Peyer's patch (tissue), 4 donors: ENCODE results near the gene KIF7. TPM values are rescaled to one million over a fixed set of nuclear protein-coding genes. Genes with fewer than 3 reads are reported as not detected.

Source experiments
- DNase-seq, 3 donors: peaks; one replicate each; pipeline ENCODE4 v3.0.0-alpha.2; 2017 to 2019
- H3K27ac ChIP-seq, 4 donors: fragments of 200-600 bp; sonication (generic); one replicate each; pipeline ENCODE4 v1.5.1; 2016 to 2019
- H3K27me3 ChIP-seq, 2 donors: fragments of 200-600 bp; sonication (generic); one replicate each; pipeline ENCODE4 v1.5.1; 2019
- H3K36me3 ChIP-seq, 3 donors: fragments of 200-600 bp; sonication (generic); one replicate each; pipeline ENCODE4 v1.5.1; 2016 to 2019
- H3K4me1 ChIP-seq, 4 donors: fragments of 200-600 bp; sonication (generic); one replicate each; pipeline ENCODE4 v1.5.1; 2016 to 2019
- H3K4me3 ChIP-seq, 4 donors: fragments of 200-600 bp; sonication (generic); 1 replicate in 3 of 4; 2 replicates in 1 of 4; pipeline ENCODE4 v1.5.1; 2016 to 2019; ENCODE audit warnings: mild to moderate bottlenecking in 1 of 4
- H3K9me3 ChIP-seq, 4 donors: fragments of 200-600 bp; sonication (generic); one replicate each; pipeline ENCODE4 v1.5.1; 2016 to 2019; ENCODE audit warnings: mild to moderate bottlenecking in 1 of 4
- POLR2A ChIP-seq, 2 donors: fragments of 450-650 bp; IDR thresholded peaks; one replicate each; pipeline ENCODE4 v1.5.1; 2017; ENCODE audit warnings: antibody characterized with exemption in 2 of 2, mild to moderate bottlenecking in 2 of 2, moderate library complexity in 2 of 2
- total RNA-seq, 4 donors: library from RNA; depleted of rRNA; stranded (reverse); fragments of >200 nt; gene quantifications; one replicate each; pipeline ENCODE4 v1.1.0, GENCODE V29; 2016
- TF ChIP-seq, protein P1 (sequence below), 6 experiments: fragments of 450-650 bp in 4 of 6; fragments of 200-600 bp in 2 of 6; sonication (generic) in 1 of 6; IDR thresholded peaks; one replicate each; pipeline ENCODE4 v1.5.1; 2017 to 2019; ENCODE audit warnings: antibody characterized with exemption in 6 of 6, mild to moderate bottlenecking in 3 of 6, moderate library complexity in 1 of 6

KIF7 gene
- total RNA-seq, 4 donors from 2014 or later: 1.1 to 13.2 (median 2.3) TPM

- peak in 1 of 3 donors; percentile 28 for DNase-seq
- H3K4me3 ChIP-seq: no peak overlapping the region
- peaks cover 0 to 17% (median 6%) of the 10 kb centered on the region in 4 donors for H3K4me1 ChIP-seq
- H3K9me3 ChIP-seq: no peaks in the 10 kb centered on the region
- H3K36me3 ChIP-seq: no peaks in the 10 kb centered on the region
- peaks cover 0 to 7% of the 10 kb centered on the region in 2 donors for H3K27me3 ChIP-seq
- TF ChIP-seq, protein P1, sequence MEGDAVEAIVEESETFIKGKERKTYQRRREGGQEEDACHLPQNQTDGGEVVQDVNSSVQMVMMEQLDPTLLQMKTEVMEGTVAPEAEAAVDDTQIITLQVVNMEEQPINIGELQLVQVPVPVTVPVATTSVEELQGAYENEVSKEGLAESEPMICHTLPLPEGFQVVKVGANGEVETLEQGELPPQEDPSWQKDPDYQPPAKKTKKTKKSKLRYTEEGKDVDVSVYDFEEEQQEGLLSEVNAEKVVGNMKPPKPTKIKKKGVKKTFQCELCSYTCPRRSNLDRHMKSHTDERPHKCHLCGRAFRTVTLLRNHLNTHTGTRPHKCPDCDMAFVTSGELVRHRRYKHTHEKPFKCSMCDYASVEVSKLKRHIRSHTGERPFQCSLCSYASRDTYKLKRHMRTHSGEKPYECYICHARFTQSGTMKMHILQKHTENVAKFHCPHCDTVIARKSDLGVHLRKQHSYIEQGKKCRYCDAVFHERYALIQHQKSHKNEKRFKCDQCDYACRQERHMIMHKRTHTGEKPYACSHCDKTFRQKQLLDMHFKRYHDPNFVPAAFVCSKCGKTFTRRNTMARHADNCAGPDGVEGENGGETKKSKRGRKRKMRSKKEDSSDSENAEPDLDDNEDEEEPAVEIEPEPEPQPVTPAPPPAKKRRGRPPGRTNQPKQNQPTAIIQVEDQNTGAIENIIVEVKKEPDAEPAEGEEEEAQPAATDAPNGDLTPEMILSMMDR (IDR thresholded peaks at IDR 0.05): no peak
- no peak for TF ChIP-seq POLR2A (IDR thresholded peaks at IDR 0.05)
- H3K27ac ChIP-seq: no peak overlapping the region
Observed at GRCh38 chr15:89652131-89652530, 3.1 kb downstream of the KIF7 start.

- peak in 2 of 3 donors; percentile 15 to 39 for DNase-seq
- no peaks in the 10 kb centered on the region for H3K9me3 ChIP-seq
- no peaks in the 10 kb centered on the region for H3K36me3 ChIP-seq
- H3K27ac ChIP-seq: no peak overlapping the region
- H3K4me1 ChIP-seq: peaks cover 0 to 8% (median under 1%) of the 10 kb centered on the region in 4 donors
- TF ChIP-seq POLR2A (IDR thresholded peaks at IDR 0.05): no peak
- TF ChIP-seq, protein P1 (IDR thresholded peaks at IDR 0.05): no peak
- no peak overlapping the region for H3K4me3 ChIP-seq
- H3K27me3 ChIP-seq: peaks cover 0 to 3% of the 10 kb centered on the region in 2 donors
Observed at GRCh38 chr15:89649716-89650115, 5.6 kb downstream of the KIF7 start.

DNA sequence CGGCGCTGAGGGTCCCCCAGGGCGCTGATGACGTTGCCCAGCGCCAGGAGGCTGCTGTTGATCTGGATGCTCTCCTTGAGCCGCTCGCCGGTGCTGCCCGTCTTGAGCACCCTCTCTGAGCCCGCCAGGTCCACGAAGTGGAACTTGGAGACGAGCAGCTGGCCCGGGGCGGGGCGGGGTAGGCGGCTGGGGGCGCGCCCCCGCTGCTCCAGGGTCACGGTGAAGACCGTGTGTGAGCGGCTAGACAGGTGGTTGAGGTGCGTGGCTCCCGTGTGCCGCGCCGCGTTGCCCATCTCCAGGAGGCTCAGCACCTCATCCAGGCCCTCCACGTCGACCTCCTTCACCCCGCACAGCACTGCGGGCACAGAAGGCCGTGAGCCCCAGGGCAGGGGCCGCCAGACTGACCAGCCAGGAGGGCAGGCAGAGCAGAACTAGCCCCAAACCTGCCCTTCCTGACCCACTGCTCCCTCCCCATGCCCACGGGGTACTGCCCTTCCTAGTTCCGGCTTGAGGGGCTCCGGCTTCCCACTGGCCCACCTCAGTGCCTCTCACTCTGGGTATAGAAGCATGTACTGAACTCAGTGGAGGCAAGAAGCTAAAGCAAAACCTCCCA is 6.1 kb downstream of the KIF7 start:
- H3K36me3 ChIP-seq: no peaks in the 10 kb centered on the region
- no peaks in the 10 kb centered on the region for H3K27me3 ChIP-seq
- H3K9me3 ChIP-seq: no peaks in the 10 kb centered on the region
- DNase-seq: peak in 2 of 3 donors; percentile 19 to 30
- H3K27ac ChIP-seq: no peak overlapping the region
- H3K4me1 ChIP-seq: peaks cover 0 to 4% (median 0%) of the 10 kb centered on the region in 4 donors
- no peak overlapping the region for H3K4me3 ChIP-seq
- TF ChIP-seq POLR2A (IDR thresholded peaks at IDR 0.05): no peak
- TF ChIP-seq, protein P1 (IDR thresholded peaks at IDR 0.05): no peak

GRCh38 chr15:89648106-89649012 is 6.9 kb downstream of the KIF7 start:
- H3K4me1 ChIP-seq: peaks cover 0 to 4% (median 0%) of the 10 kb centered on the region in 4 donors
- H3K27me3 ChIP-seq: no peaks in the 10 kb centered on the region
- H3K9me3 ChIP-seq: no peaks in the 10 kb centered on the region
- H3K36me3 ChIP-seq: no peaks in the 10 kb centered on the region
- peak in 2 of 3 donors; percentile 30 to 32 for DNase-seq
- no peak overlapping the region for H3K4me3 ChIP-seq
- TF ChIP-seq POLR2A (IDR thresholded peaks at IDR 0.05): no peak
- TF ChIP-seq, protein P1 (IDR thresholded peaks at IDR 0.05): no peak
- H3K27ac ChIP-seq: no peak overlapping the region

DNA sequence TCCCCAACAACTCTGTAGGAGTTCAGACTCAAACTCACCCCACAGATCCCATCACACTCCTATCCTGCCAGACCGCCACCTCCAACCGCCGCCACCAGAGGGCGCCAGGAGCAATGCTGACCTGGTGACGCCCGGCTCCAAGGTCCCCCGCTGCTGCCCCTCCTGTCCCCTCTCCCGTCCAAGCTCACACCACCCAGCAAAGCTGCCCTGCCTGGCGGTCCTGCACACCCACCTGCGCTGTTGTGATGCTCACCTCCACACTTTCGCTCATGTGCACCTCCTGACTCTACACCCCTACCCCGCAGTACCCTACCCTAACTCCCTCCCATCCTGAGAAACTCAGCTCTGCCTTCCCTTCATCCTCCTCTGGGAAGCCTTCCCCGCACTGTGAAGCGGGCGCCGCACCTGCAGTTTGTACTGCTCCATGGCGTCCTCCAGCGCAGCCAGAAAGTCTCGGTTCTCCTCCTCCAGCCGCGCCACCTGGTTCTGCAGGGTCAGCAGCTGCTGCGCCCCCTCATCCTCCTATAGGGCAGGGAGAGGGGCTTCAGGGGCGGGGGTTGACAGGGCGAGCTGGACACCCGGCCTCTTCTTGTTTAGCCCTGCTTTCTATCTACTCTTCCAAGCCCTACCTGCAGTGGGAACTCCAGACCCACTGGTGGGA is 7.9 kb downstream of the KIF7 start:
- DNase-seq: peak; percentile 54 to 90 (median 86)
- Histone ChIP-seq H3K27ac (no peak overlapping the region), H3K36me3 (no peaks in the 10 kb centered on the region), H3K4me3 (peak overlapping the region in 1 of 4 donors; percentile 30), H3K27me3 (no peaks in the 10 kb centered on the region), H3K4me1 (peaks cover 0 to 4% (median 0%) of the 10 kb centered on the region in 4 donors), H3K9me3 (no peaks in the 10 kb centered on the region)
- TF ChIP-seq, protein P1 (IDR thresholded peaks at IDR 0.05): peak; percentile 2 to 78 (median 74)
- TF ChIP-seq POLR2A (IDR thresholded peaks at IDR 0.05): no peak
